Lower lobe of right lung (tissue), 2 donors: Measurements from ENCODE around the gene INPP4A. TPM values are rescaled to one million over a fixed set of nuclear protein-coding genes. Genes with fewer than 3 reads are reported as not detected.
A peak's percentile ranks its signal among the peaks of the same experiment; 100 is the strongest.

ENCODE experiments used
- ATAC-seq, 2 donors: fragments of 200-7000 bp; cut with Tn5 transposase; one replicate each; pipeline ENCODE4 v1.9.1; 2020 to 2022; ENCODE audit warnings: mild to moderate bottlenecking in 2 of 2, moderate library complexity in 2 of 2
- DNase-seq: peaks from one replicate; pipeline ENCODE4 v3.0.0-alpha.2; 2020
- H3K27ac ChIP-seq: fragments of 200-600 bp; one replicate; pipeline ENCODE4 v1.8.0; 2022
- H3K27me3 ChIP-seq: fragments of 200-600 bp; one replicate; pipeline ENCODE4 v1.8.0; 2022; ENCODE audit warnings: low read depth
- H3K36me3 ChIP-seq: fragments of 200-600 bp; one replicate; pipeline ENCODE4 v1.8.0; 2022; ENCODE audit warnings: mild to moderate bottlenecking
- H3K4me1 ChIP-seq: fragments of 200-600 bp; one replicate; pipeline ENCODE4 v1.8.0; 2022
- H3K4me3 ChIP-seq: fragments of 200-600 bp; one replicate; pipeline ENCODE4 v1.8.0; 2022; ENCODE audit warnings: mild to moderate bottlenecking
- H3K9me3 ChIP-seq: fragments of 200-600 bp; one replicate; pipeline ENCODE4 v1.8.0; 2022
- intact Hi-C: fragments of 100-400 bp; cut with DNase I; formaldehyde crosslinking; loops from one replicate; pipeline ENCODE4 v1.11.0; 2022
- total RNA-seq: library from RNA; stranded (reverse); fragmentation: NEBNext Ultra II Directional; extraction: Animal tissue kit (Norgen Biotek cat#: 25700); gene quantifications from one replicate; pipeline ENCODE4 v1.2.1, GENCODE V29; 2021
- TF ChIP-seq, protein P1 (sequence below): fragments of 200-600 bp; IDR thresholded peaks from one replicate; pipeline ENCODE4 v1.8.0; 2022; ENCODE audit warnings: antibody characterized with exemption, mild to moderate bottlenecking
- donor health status: DM: no; HTN: yes; CAD: no; lungs with severe emphysema.

Gene INPP4A
- total RNA-seq, 1 donor from 2014 or later, result 35.6 TPM

- ATAC-seq (no peak), DNase-seq (no peak)
- H3K4me3 ChIP-seq, result no peak overlapping the region
- peaks cover 46% of the 10 kb centered on the region for H3K36me3 ChIP-seq
- H3K27me3 ChIP-seq, result no peaks in the 10 kb centered on the region
- H3K4me1 ChIP-seq, result peaks cover 27% of the 10 kb centered on the region
- H3K27ac ChIP-seq, result no peak overlapping the region
- intact Hi-C loops, result no loop called here
- TF ChIP-seq, protein P1, sequence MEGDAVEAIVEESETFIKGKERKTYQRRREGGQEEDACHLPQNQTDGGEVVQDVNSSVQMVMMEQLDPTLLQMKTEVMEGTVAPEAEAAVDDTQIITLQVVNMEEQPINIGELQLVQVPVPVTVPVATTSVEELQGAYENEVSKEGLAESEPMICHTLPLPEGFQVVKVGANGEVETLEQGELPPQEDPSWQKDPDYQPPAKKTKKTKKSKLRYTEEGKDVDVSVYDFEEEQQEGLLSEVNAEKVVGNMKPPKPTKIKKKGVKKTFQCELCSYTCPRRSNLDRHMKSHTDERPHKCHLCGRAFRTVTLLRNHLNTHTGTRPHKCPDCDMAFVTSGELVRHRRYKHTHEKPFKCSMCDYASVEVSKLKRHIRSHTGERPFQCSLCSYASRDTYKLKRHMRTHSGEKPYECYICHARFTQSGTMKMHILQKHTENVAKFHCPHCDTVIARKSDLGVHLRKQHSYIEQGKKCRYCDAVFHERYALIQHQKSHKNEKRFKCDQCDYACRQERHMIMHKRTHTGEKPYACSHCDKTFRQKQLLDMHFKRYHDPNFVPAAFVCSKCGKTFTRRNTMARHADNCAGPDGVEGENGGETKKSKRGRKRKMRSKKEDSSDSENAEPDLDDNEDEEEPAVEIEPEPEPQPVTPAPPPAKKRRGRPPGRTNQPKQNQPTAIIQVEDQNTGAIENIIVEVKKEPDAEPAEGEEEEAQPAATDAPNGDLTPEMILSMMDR, result no peak
- no peaks in the 10 kb centered on the region for H3K9me3 ChIP-seq
Observed at GRCh38 chr2:98604547-98604946, 159.9 kb downstream of the INPP4A start.

- Histone ChIP-seq H3K27ac (no peak overlapping the region), H3K4me3 (no peak overlapping the region), H3K9me3 (no peaks in the 10 kb centered on the region), H3K27me3 (no peaks in the 10 kb centered on the region), H3K36me3 (peaks cover 40% of the 10 kb centered on the region), H3K4me1 (peaks cover 32% of the 10 kb centered on the region)
- intact Hi-C loops, result no loop called here
- ATAC-seq (no peak), DNase-seq (no peak)
- TF ChIP-seq, protein P1, result no peak
Observed at GRCh38 chr2:98605076-98605475, 160.4 kb downstream of the INPP4A start.

GRCh38 chr2:98606431-98606830 lies 161.8 kb downstream of the INPP4A start:
- no peak overlapping the region for H3K27ac ChIP-seq
- no peaks in the 10 kb centered on the region for H3K27me3 ChIP-seq
- no peak for ATAC-seq
- TF ChIP-seq, protein P1, result no peak
- no peak for DNase-seq
- intact Hi-C loops, result no loop called here
- H3K4me3 ChIP-seq, result no peak overlapping the region
- H3K9me3 ChIP-seq, result no peaks in the 10 kb centered on the region
- H3K4me1 ChIP-seq, result peaks cover 46% of the 10 kb centered on the region
- peaks cover 34% of the 10 kb centered on the region for H3K36me3 ChIP-seq

DNA sequence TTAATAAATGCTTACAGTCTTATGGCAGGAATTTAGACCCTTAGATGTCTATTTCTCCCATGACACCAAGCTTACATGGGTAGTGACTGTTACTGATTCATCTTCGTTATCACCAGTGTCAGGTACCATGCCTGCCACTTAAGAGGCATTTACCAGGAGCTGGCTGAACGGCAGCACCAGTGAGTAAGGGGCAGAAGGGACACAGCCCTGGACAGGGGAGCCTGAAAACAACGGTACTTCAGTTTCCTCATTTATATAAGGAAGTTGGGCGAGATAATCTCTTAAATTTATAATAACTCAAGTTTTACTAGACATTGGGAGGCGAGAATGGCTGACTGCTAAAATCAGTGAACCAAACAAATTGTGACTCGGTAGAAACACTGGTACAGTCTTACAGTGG lies 162.4 kb downstream of the INPP4A start:
- Histone ChIP-seq H3K27ac (peak overlapping the region; percentile 99), H3K9me3 (no peaks in the 10 kb centered on the region), H3K4me3 (peak overlapping the region; percentile 99), H3K36me3 (peaks cover 33% of the 10 kb centered on the region), H3K27me3 (no peaks in the 10 kb centered on the region), H3K4me1 (peaks cover 48% of the 10 kb centered on the region)
- TF ChIP-seq, protein P1, result no peak
- ATAC-seq, result no peak
- intact Hi-C loops, result no loop called here
- no peak for DNase-seq

DNA sequence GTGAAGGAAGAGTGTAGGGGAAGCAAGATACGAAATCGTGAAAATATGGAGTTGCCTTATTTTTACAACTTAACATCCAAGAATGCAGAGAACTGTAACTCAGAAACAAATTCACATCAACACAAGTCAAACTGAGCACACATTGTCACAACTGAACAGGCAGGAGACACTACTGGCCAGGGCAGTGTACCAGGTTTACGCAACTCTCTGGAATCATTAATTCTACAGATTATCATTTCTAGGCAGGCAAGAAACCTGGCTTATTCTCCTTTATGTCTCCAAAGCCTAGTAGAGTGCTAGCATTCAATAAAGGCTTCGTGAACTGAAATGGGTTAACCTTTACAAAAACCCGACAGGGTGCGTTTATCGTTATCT lies 163.1 kb downstream of the INPP4A start:
- H3K27me3 ChIP-seq, result no peaks in the 10 kb centered on the region
- H3K4me1 ChIP-seq, result peaks cover 52% of the 10 kb centered on the region
- TF ChIP-seq, protein P1, result no peak
- H3K4me3 ChIP-seq, result peak overlapping the region; percentile 99
- DNase-seq, result no peak
- peak; percentile 5 to 13 for ATAC-seq
- peak overlapping the region; percentile 99 for H3K27ac ChIP-seq
- H3K9me3 ChIP-seq, result no peaks in the 10 kb centered on the region
- H3K36me3 ChIP-seq, result peaks cover 33% of the 10 kb centered on the region
- intact Hi-C loops, result no loop called here
